IMR-90 (cell line): ENCODE data around the gene AADACL4. TPM values are rescaled to one million over a fixed set of nuclear protein-coding genes. Genes with fewer than 3 reads are reported as not detected.

Experiments
- ATAC-seq: fragments of 200-7000 bp; cut with Tn5 transposase; 2 replicates; pipeline ENCODE4 v1.9.1; 2020; ENCODE audit warnings: low read depth, mild to moderate bottlenecking, moderate library complexity
- BruUV-seq: library from RNA; stranded (reverse); fragments of 400-500 nt; replicated peaks from 2 replicates; lab custom pipeline; 2021; lab: Mats Ljungman, UMichigan
- CTCF ChIA-PET: fragments of 300-600 bp; formaldehyde crosslinking; extraction: SDS; loops from one replicate; lab custom pipeline; 2021; ENCODE audit warnings: antibody characterized with exemption; lab: Yijun Ruan, JAX
- POLR2A ChIA-PET: fragments of 300-600 bp; sonication (Branson Sonifier 250); formaldehyde crosslinking; loops from one replicate; lab custom pipeline; 2022; ENCODE audit warnings: antibody characterized with exemption; ENCODE audit not compliant: unreplicated experiment; lab: Charles Lee
- DNase-seq: peaks from one replicate; pipeline ENCODE4 v3.0.0; 2013
- H2AFZ ChIP-seq: replicated peaks from 2 replicates; pipeline ENCODE3; 2013; ENCODE audit warnings: low read length, mild to moderate bottlenecking; ENCODE audit not compliant: poor library complexity
- H2AK5ac ChIP-seq: 2 replicates; pipeline ENCODE4 v1.6.1; 2013; ENCODE audit warnings: low read depth, low read length, inconsistent platforms
- H2AK9ac ChIP-seq: replicated peaks from 2 replicates; pipeline ENCODE3; 2013; ENCODE audit warnings: mild to moderate bottlenecking, low read depth, low read length, moderate library complexity; ENCODE audit not compliant: poor library complexity
- H2BK120ac ChIP-seq: 2 replicates; pipeline ENCODE4 v1.6.1; 2013; ENCODE audit warnings: low read depth, low read length, inconsistent platforms
- H2BK15ac ChIP-seq: 3 replicates; pipeline ENCODE4 v1.6.1; 2013; ENCODE audit warnings: low read depth, low read length, inconsistent platforms
- H2BK20ac ChIP-seq: 2 replicates; pipeline ENCODE4 v1.6.1; 2013; ENCODE audit warnings: low read depth, mild to moderate bottlenecking, inconsistent platforms, low read length, moderate library complexity
- H2BK5ac ChIP-seq: 2 replicates; pipeline ENCODE4 v1.6.1; 2013; ENCODE audit warnings: mild to moderate bottlenecking, low read depth, low read length, inconsistent platforms; ENCODE audit not compliant: poor library complexity, severe bottlenecking
- H3K14ac ChIP-seq: replicated peaks from 2 replicates; pipeline ENCODE4 v1.6.1; 2013; ENCODE audit warnings: low read depth, low read length, inconsistent platforms
- H3K18ac ChIP-seq: 2 replicates; pipeline ENCODE4 v1.6.1; 2013; ENCODE audit warnings: low read depth, low read length, control low read depth
- H3K23ac ChIP-seq: 2 replicates; pipeline ENCODE4 v1.6.1; 2013; ENCODE audit warnings: low read depth, low read length, inconsistent platforms
- H3K27ac ChIP-seq: 2 replicates; pipeline ENCODE4 v1.5.1; 2013; ENCODE audit warnings: mild to moderate bottlenecking, control low read depth, low read length; ENCODE audit not compliant: insufficient read depth
- H3K27me3 ChIP-seq: 2 replicates; pipeline ENCODE4 v1.6.1; 2013; ENCODE audit warnings: low read length; ENCODE audit not compliant: control insufficient read depth, insufficient read depth
- H3K36me3 ChIP-seq: 2 replicates; pipeline ENCODE4 v1.6.1; 2013; ENCODE audit warnings: low read length, mixed read lengths; ENCODE audit not compliant: control insufficient read depth, insufficient read depth
- H3K4ac ChIP-seq: 2 replicates; pipeline ENCODE4 v1.6.1; 2013; ENCODE audit warnings: low read depth, low read length, inconsistent platforms
- H3K4me1 ChIP-seq: 2 replicates; pipeline ENCODE4 v1.6.1; 2013; ENCODE audit warnings: low read length, mixed read lengths; ENCODE audit not compliant: control insufficient read depth, insufficient read depth
- H3K4me2 ChIP-seq: 2 replicates; pipeline ENCODE4 v1.6.1; 2013; ENCODE audit warnings: low read depth, mild to moderate bottlenecking, control low read depth, low read length, moderate library complexity
- H3K4me3 ChIP-seq: 2 replicates; pipeline ENCODE4 v1.5.1; 2013; ENCODE audit warnings: low read depth, mild to moderate bottlenecking, control low read depth, low read length, moderate library complexity; ENCODE audit not compliant: insufficient read depth
- H3K56ac ChIP-seq: 2 replicates; pipeline ENCODE4 v1.6.1; 2013; ENCODE audit warnings: low read length, inconsistent platforms; ENCODE audit not compliant: insufficient read depth; ENCODE audit errors: extremely low read depth
- H3K79me1 ChIP-seq, 2 experiments: 2 replicates each; pipeline ENCODE4 v1.6.1; 2013; ENCODE audit warnings: low read length in 2 of 2, inconsistent platforms in 1 of 2, low read depth in 1 of 2
- H3K9ac ChIP-seq: 2 replicates; pipeline ENCODE4 v1.6.1; 2013; ENCODE audit warnings: low read depth, low read length, control low read depth
- H3K9me1 ChIP-seq: 2 replicates; pipeline ENCODE4 v1.6.1; 2013; ENCODE audit warnings: low read length, inconsistent platforms; ENCODE audit not compliant: insufficient read depth
- H3K9me3 ChIP-seq: 2 replicates; pipeline ENCODE4 v1.6.1; 2013; ENCODE audit warnings: low read length; ENCODE audit not compliant: control insufficient read depth, insufficient read depth
- H4K20me1 ChIP-seq: 2 replicates; pipeline ENCODE4 v1.6.1; 2013; ENCODE audit warnings: low read length, inconsistent platforms; ENCODE audit not compliant: insufficient read depth
- H4K5ac ChIP-seq: 2 replicates; pipeline ENCODE4 v1.6.1; 2013; ENCODE audit warnings: mild to moderate bottlenecking, low read depth, low read length, control low read depth
- H4K8ac ChIP-seq, 2 experiments: 2 replicates each; pipeline ENCODE4 v1.6.1; 2013; ENCODE audit warnings: low read depth in 2 of 2, low read length in 2 of 2, control low read depth in 1 of 2, inconsistent platforms in 1 of 2
- H4K91ac ChIP-seq: 2 replicates; pipeline ENCODE4 v1.6.1; 2013; ENCODE audit warnings: low read depth, low read length, inconsistent platforms; ENCODE audit not compliant: insufficient read depth
- MXI1 ChIP-seq: IDR thresholded peaks from 2 replicates; pipeline ENCODE4 v1.6.1; 2012; ENCODE audit warnings: low read depth, mild to moderate bottlenecking, low read length, moderate library complexity, borderline replicate concordance
- WGBS, 2 experiments: methylation state at CpG; one replicate each; pipeline versions ENCODE4 v1.1.5 to v1.1.7; 2013; ENCODE audit warnings: missing lambda C conversion rate in 2 of 2; ENCODE audit not compliant: insufficient read length in 1 of 2; ENCODE audit errors: extremely low coverage in 2 of 2; 5-methylcytosine and 5-hydroxymethylcytosine counted together
- dilution Hi-C: fragments of 300-500 bp; cut with HindIII; formaldehyde crosslinking; loops from one replicate; pipeline ENCODE4 v1.14.3; 2018; ENCODE audit warnings: low sequenced_read_pairs; ENCODE audit not compliant: unreplicated experiment
- in situ Hi-C: fragments of 300-500 bp; cut with MboI; formaldehyde crosslinking; loops from 3 replicates; pipeline ENCODE4 v1.14.3; 2019; ENCODE audit warnings: low sequenced_read_pairs, inconsistent platforms, mixed read lengths
- intact Hi-C: fragments of 100-400 bp; cut with micrococcal nuclease; formaldehyde crosslinking; loops from 2 replicates; pipeline ENCODE4 v1.10.0; 2022
- polyA plus RNA-seq, 3 experiments: library from polyadenylated mRNA; depleted of rRNA; stranded (reverse); fragments of >200 nt; gene quantifications; 2 replicates each; pipeline ENCODE4 v1.2.3, GENCODE V29; 2012; ENCODE audit warnings: low replicate concordance in 1 of 3
- total RNA-seq: library from RNA; depleted of rRNA; stranded (reverse); fragments of >200 nt; gene quantifications from 2 replicates; pipeline ENCODE4 v1.2.3, GENCODE V29; 2012

The AADACL4 gene
- total and polyA plus RNA-seq, 2 of the 4 experiments (the other 2 are of a cell fraction) = not detected

DNA sequence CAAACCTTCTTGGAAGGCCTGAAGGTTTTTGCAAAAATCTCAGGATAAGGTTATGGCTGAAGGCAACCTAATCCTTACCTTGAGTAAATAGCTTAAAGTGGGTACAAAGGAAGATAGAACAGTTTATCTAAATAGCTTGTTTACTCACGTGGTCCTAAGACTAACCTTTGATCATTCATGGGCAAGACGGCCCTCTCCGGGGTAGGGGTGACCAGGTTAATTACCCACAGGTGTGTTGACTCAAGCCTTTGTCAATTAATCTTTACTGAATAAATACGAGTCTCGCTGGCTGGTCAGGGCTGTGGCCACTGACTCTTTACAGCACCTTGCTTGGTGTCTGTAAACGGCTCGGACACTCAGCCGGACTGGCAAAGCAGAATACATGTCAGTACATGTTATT, 10.8 kb downstream of the AADACL4 start:
- no TSS peak for BruUV-seq

More for the DNA sequence above, 10.8 kb downstream of the AADACL4 start:
- H4K91ac ChIP-seq = no peak overlapping the region
- no peak overlapping the region for H3K14ac ChIP-seq
- H3K56ac ChIP-seq = no peak overlapping the region
- no peak overlapping the region for H3K9ac ChIP-seq
- H2AK5ac ChIP-seq = no peak overlapping the region
- H3K79me1 ChIP-seq = no peaks in the 10 kb centered on the region
- H3K4me3 ChIP-seq = no peak overlapping the region
- H2AFZ ChIP-seq = no peak overlapping the region
- H3K4ac ChIP-seq = no peak overlapping the region
- no peak for TF ChIP-seq MXI1
- H3K27ac ChIP-seq = no peak overlapping the region
- no peak overlapping the region for H2BK120ac ChIP-seq
- ATAC-seq (no peak), DNase-seq (no peak)
- H3K9me3 ChIP-seq = no peaks in the 10 kb centered on the region
- H2BK5ac ChIP-seq = no peak overlapping the region
- H2AK9ac ChIP-seq = no peak overlapping the region
- no peaks in the 10 kb centered on the region for H3K36me3 ChIP-seq
- H4K20me1 ChIP-seq = no peaks in the 10 kb centered on the region; the same call in 1 of the 2 replicates
- ChIA-PET CTCF (interaction anchor here (1.1 kb wide), 1 partner anchor 340 kb away, joined by 3 read pairs; no protein-coding TSS in a partner anchor), POLR2A (no interaction called here)
- dilution Hi-C loops (no loop called here), intact Hi-C loops (loop anchor here (10.0 kb wide), 1 partner anchor 530 kb away; no protein-coding TSS in a partner anchor), in situ Hi-C loops (no loop called here)
- H3K9me1 ChIP-seq = no peaks in the 10 kb centered on the region; the same call in 1 of the 2 replicates
- H2BK15ac ChIP-seq = no peak overlapping the region
- H4K5ac ChIP-seq = no peak overlapping the region
- peaks cover 3% of the 10 kb centered on the region for H3K4me1 ChIP-seq
- no peak overlapping the region for H4K8ac ChIP-seq
- WGBS, 2 experiments = no CpG with 5 or more reads among the region's 8 CpGs
- no peak overlapping the region for H3K18ac ChIP-seq
- H2BK20ac ChIP-seq = no peak overlapping the region
- peaks cover 31% of the 10 kb centered on the region for H3K27me3 ChIP-seq
- H3K4me2 ChIP-seq = no peak overlapping the region
- no peak overlapping the region for H3K23ac ChIP-seq
